NCI-H2171 (cell line): ENCODE data around the gene TP53BP1.
"Not testable (repeated sequence)": the region's sequence is repeated elsewhere in the genome, so short reads cannot be mapped to it uniquely, and the experiment has no call there.

Experiments used
- DNase-seq: peaks from one replicate; lab custom pipeline; 2025; lab: John Stamatoyannopoulos, UW

The TP53BP1 gene

GRCh38 chr15:43420435-43420834, 72.5 kb downstream of the TP53BP1 start:
- DNase-seq = no peak

DNA sequence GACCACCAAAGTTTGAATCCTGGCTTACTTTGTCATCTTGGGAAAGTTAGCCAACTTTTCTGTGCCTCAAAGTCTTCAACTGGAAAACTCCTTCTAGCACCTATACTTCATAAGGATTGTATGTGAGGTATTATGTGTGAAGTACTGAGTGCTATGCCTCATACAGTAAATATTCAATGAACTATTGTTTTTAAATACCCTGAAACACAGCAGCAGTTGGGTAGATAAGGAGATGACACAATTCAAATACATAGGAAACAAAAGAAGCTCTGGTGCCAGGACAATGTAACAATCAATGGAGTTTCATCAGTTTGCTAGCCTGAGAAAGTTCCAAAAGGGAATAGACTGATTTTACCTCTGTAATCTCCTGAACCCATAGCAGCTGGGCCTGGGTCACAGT, 78.8 kb downstream of the TP53BP1 start:
- DNase-seq = no peak

GRCh38 chr15:43412096-43412495, 80.9 kb downstream of the TP53BP1 start:
- DNase-seq = no peak

DNA sequence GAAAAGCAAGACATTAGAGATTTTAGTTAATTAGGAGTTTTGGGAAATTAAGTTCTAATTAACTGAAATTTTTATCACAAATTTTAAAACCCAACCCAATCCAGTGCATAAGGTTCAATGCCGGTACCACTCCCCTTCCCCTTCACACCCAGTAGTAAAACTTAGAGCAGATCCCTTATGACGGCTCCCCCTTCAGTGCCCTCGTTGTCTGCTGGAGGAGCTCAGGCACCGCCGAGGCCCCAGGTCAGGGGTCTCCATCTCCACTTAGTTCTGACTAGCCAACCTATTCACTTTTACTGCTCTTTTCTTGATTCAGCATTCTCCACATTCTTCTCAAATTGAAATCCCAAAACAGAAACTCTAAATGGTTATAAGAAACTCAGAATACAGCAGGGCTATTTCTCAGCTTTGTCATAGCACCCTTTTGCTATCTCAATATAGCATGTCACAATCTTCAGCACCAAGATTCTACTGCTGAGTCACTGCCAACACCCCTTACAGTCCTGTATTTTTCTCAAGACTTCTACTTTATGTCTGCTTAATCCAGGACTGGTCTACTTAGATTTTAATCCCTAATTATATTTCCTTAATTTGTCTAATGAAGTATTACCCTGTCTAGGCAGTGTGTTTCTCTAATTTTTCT, 82.3 kb downstream of the TP53BP1 start:
- DNase-seq = no peak

DNA sequence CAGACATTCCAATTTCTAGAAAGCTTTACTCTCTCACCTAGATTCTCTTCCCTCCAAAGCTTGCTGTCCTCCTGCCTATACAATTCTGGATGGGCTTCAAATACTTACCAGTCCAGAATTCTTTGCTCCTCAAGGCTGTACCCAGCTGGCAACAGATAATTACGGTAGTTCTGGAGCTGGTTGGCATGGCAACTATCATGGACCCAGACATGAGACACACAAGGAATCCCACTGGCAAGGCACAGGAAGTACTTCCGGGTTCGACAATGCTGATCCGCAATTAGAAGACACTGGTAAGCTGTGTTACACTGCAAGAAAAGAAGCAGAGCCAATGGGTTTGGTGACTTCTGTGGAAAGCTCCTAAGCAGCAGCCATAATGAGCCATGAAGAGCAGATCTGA, 84.2 kb downstream of the TP53BP1 start:
- DNase-seq = no peak

- no peak for DNase-seq
These were observed 86.1 kb downstream of the TP53BP1 start for GRCh38 chr15:43406808-43407207.

DNA sequence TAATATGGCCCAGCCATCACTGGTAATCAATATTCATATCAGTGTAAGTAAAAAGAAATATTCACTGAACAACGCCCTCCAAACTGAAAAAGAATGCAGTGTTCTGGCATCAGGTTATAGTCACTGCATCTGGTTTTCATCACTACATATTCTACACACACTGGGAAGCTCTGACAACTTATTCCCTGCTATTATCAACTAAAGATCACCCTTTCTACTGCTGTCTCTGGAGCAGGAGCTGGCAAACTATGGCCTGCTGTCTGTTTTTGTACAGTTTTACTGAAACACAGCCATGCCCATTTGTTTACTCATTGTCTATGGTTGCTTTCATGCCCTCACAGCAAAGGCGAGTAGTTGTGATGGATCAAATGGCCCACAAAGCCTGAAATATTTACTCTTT, 86.8 kb downstream of the TP53BP1 start:
- no peak for DNase-seq

- no peak for DNase-seq
These were observed 88.8 kb downstream of the TP53BP1 start for GRCh38 chr15:43404130-43404529.

- DNase-seq = no peak
These were observed 89.3 kb downstream of the TP53BP1 start for GRCh38 chr15:43403616-43404015.

GRCh38 chr15:43402255-43402654, 90.7 kb downstream of the TP53BP1 start:
- DNase-seq = no peak

- not testable (repeated sequence) for DNase-seq
These were observed 99.4 kb downstream of the TP53BP1 start for GRCh38 chr15:43393592-43393991.

DNA sequence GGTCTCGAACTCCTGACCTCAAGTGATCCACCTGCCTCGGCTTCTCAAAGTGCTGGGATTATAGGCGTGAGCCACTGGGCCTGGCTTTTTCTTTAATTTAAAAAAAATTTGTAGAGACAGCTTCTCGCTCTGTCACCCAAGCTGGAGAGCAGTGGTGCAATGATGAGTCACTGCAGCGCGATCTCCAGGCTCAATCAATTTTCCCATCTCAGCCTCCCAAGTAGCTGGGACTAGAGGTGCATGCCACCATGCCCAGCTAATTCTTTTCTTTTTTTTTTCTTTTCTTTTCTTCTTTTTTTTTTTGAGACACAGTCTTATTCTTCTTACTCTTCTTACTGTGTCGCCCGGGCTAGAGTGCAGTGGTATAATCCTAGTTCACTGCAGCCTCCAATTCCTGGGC, 102.2 kb downstream of the TP53BP1 start:
- DNase-seq = no peak

GRCh38 chr15:43383070-43383469, 109.9 kb downstream of the TP53BP1 start:
- no peak for DNase-seq

- no peak for DNase-seq
These were observed 110.6 kb downstream of the TP53BP1 start for GRCh38 chr15:43382310-43382709.

DNA sequence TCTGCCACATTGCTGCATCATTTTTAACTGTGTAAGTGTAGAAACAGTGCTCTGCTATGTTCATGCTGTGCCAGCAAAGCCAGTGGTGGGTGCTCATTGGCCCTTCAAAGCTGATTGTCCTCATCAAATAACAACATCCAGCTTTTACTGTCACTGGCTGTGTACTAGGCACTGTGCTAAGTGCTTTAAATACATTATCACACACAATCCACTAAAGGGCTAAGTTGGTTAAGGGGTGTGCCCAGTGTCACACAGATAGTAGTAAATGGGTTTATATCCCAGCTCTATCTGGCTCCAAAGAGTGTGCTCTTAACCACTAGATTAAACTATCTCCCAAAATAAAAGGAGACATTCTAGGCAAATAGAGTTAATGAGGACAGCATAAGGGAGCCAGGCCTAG, 114.4 kb downstream of the TP53BP1 start:
- DNase-seq = no peak

- peak; percentile 7 for DNase-seq
These were observed 116.8 kb downstream of the TP53BP1 start for GRCh38 chr15:43376017-43376705.

- DNase-seq = peak; percentile 85
These were observed 121.7 kb downstream of the TP53BP1 start, which contains the start of the genes TUBGCP4 and ZSCAN29 for GRCh38 chr15:43370975-43371974. TUBGCP4 (plus strand) TSS chr15:43371101; CDS start chr15:43371355, 254 bp downstream. ZSCAN29 (minus strand) TSS chr15:43371043; CDS start chr15:43369913, 1,130 bp downstream.

GRCh38 chr15:43370310-43370974, 122.5 kb downstream of the TP53BP1 start:
- DNase-seq = no peak

- no peak for DNase-seq
These were observed 131.5 kb downstream of the TP53BP1 start for GRCh38 chr15:43361313-43361903.

DNA sequence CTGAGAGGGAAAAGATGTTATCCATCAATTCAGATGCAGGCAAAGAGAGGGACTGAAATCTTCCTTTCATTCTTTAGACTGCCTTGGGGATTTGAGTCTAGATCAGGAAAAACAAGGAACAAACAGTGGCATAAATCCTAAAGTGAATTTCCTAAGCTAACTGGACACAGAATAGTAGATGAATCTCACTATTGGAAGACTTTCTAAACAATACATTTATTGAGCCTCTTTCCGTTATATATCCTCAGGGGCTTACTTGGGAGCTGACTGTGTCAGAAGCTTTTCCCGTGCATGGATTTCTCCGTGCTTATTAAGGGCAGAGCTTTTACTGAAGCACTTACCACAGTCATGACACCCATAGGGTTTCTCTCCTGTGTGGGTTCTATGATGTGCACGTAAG, 132.1 kb downstream of the TP53BP1 start:
- no peak for DNase-seq
